T-cell (primary cell): ENCODE results near the gene RAB30. TPM values are rescaled to one million over a fixed set of nuclear protein-coding genes. Genes with fewer than 3 reads are reported as not detected.

Experiments
- ATAC-seq, 4 experiments: fragments of 200-7000 bp in 3 of 4; fragments of 150-1000 bp in 1 of 4; cut with Tn5 transposase; replicated peaks in 1 of 4; 1 replicate in 3 of 4; 2 replicates in 1 of 4; pipeline ENCODE4 v1.10.0; 2021; ENCODE audit warnings: moderate library complexity in 3 of 4, mild to moderate bottlenecking in 2 of 4, moderate number of reproducible peaks in 1 of 4
- CTCF ChIA-PET, 2 donors: fragments of 300-600 bp; sonication (Branson Sonifier 250); formaldehyde crosslinking; loops; one replicate each; lab custom pipeline; 2022; ENCODE audit warnings: antibody characterized with exemption in 2 of 2; lab: Charles Lee
- POLR2A ChIA-PET, 2 donors: fragments of 300-600 bp; sonication (Branson Sonifier 250); formaldehyde crosslinking; loops; one replicate each; lab custom pipeline; 2022; ENCODE audit warnings: antibody characterized with exemption in 2 of 2; lab: Charles Lee
- DNase-seq, 35 experiments: peaks; one replicate each; pipeline versions ENCODE4 v3.0.0 to v3.0.0-alpha.2; 2013 to 2023
- H3K27ac ChIP-seq: one replicate; pipeline ENCODE4 v1.5.1; 2013; ENCODE audit warnings: low read length
- H3K27me3 ChIP-seq, 2 experiments: replicated peaks in 1 of 2; 1 replicate in 1 of 2; 2 replicates in 1 of 2; pipeline versions ENCODE4 v1.6.1 to v1.7.0; 2013; ENCODE audit warnings: low read length in 1 of 2, mixed read lengths in 1 of 2; ENCODE audit not compliant: control insufficient read depth in 2 of 2, insufficient read depth in 2 of 2; ENCODE audit errors: extremely low read depth in 1 of 2
- H3K36me3 ChIP-seq, 2 donors: 1 replicate in 1 of 2; 2 replicates in 1 of 2; pipeline versions ENCODE4 v1.6.1 to v1.7.0; 2013; ENCODE audit warnings: low read length in 1 of 2; ENCODE audit not compliant: control insufficient read depth in 2 of 2, insufficient read depth in 1 of 2; ENCODE audit errors: extremely low read depth in 1 of 2
- H3K4me1 ChIP-seq, 2 experiments: 1 replicate in 1 of 2; 2 replicates in 1 of 2; pipeline versions ENCODE4 v1.6.1 to v1.7.0; 2013; ENCODE audit warnings: low read length in 2 of 2, mixed read lengths in 1 of 2; ENCODE audit not compliant: insufficient read depth in 2 of 2, control insufficient read depth in 1 of 2; ENCODE audit errors: extremely low read depth in 1 of 2
- H3K4me3 ChIP-seq, 2 donors: 1 replicate in 1 of 2; 2 replicates in 1 of 2; pipeline versions ENCODE4 v1.5.1 to v1.7.0; 2013; ENCODE audit warnings: mild to moderate bottlenecking in 2 of 2, low read length in 1 of 2, moderate library complexity in 1 of 2; ENCODE audit not compliant: control insufficient read depth in 1 of 2; ENCODE audit errors: extremely low read depth in 1 of 2
- H3K9me3 ChIP-seq: 2 replicates; pipeline ENCODE4 v1.7.0; 2013
- H3K27ac Mint-ChIP-seq, 2 donors: one replicate each; pipeline ENCODE4 v1.8.0; 2020 to 2021; ENCODE audit warnings: mild to moderate bottlenecking in 2 of 2, mixed read lengths in 2 of 2
- H3K27me3 Mint-ChIP-seq, 2 donors: one replicate each; pipeline ENCODE4 v1.8.0; 2021 to 2022; ENCODE audit warnings: mixed read lengths in 2 of 2
- H3K36me3 Mint-ChIP-seq: one replicate; pipeline ENCODE4 v1.8.0; 2021; ENCODE audit warnings: mixed read lengths
- H3K4me1 Mint-ChIP-seq, 3 donors: one replicate each; pipeline ENCODE4 v1.8.0; 2020 to 2022; ENCODE audit warnings: mixed read lengths in 3 of 3, mild to moderate bottlenecking in 1 of 3
- H3K4me3 Mint-ChIP-seq, 3 donors: one replicate each; pipeline ENCODE4 v1.8.0; 2020 to 2022; ENCODE audit warnings: mild to moderate bottlenecking in 3 of 3, mixed read lengths in 3 of 3, moderate library complexity in 3 of 3
- H3K9me3 Mint-ChIP-seq, 3 donors: one replicate each; pipeline ENCODE4 v1.8.0; 2020 to 2022; ENCODE audit warnings: mixed read lengths in 3 of 3
- WGBS: methylation state at CpG from one replicate; pipeline ENCODE4 v1.1.5; 2013; ENCODE audit warnings: missing lambda C conversion rate; ENCODE audit not compliant: insufficient coverage; 5-methylcytosine and 5-hydroxymethylcytosine counted together
- total RNA-seq, 35 experiments: library from RNA in 6 of 35; stranded (reverse) in 6 of 35; fragments of 120-200 nt in 1 of 35; gene quantifications; one replicate each; pipeline versions ENCODE4 v1.2.1 to v1.2.4 and lab custom pipeline; 2013 to 2026

RAB30 gene
- total RNA-seq, 5 donors from 2014 or later (not counting 1 experiment from before 2014, with no cell fraction given): 18.6 to 44.5 (median 20.1) TPM

DNA sequence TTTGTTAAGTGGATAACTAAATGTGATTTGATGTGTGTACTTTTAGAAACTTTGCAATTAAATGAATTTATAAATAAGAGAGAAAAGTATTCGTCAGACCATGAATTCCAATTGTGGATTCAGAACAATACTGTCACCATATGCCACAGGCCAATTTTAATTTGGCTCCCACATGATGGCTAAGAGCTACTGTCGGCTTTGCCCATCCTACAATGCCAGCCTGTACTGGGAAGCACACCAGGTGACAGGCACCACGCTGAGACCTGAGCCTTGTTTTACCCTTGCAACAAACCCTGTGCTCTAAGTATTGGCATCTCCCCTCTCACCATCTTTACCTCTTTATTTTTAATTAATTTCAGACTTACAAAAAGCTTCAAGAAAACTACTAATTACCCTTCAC lies 14.0 kb downstream of the RAB30 start:
- DNase-seq (no peak), ATAC-seq (no peak)
- Mint-ChIP-seq H3K9me3 (no peaks in the 10 kb centered on the region), H3K27me3 (no peaks in the 10 kb centered on the region), H3K4me3 (no peak overlapping the region), H3K4me1 (peaks cover 47 to 64% (median 52%) of the 10 kb centered on the region in 3 donors), H3K27ac (no peak overlapping the region), H3K36me3 (peaks cover 39% of the 10 kb centered on the region)
- peaks cover 0 to 5% of the 10 kb centered on the region in 2 donors for H3K36me3 ChIP-seq
- H3K9me3 ChIP-seq: no peaks in the 10 kb centered on the region
- no peak overlapping the region for H3K27ac ChIP-seq
- POLR2A ChIA-PET: interaction anchor here (0.7 to 1.0 kb wide), 3 partner anchors 9 to 15 kb away, joined by 3 to 6 read pairs (median 3); no protein-coding TSS in a partner anchor
- H3K4me3 ChIP-seq: no peak overlapping the region
- peaks cover 17 to 18% of the 10 kb centered on the region in 2 experiments for H3K4me1 ChIP-seq
- CTCF ChIA-PET: interaction anchor here in 1 of 2 donors (0.8 kb wide), 1 partner anchor 17 kb away, joined by 4 read pairs; no protein-coding TSS in a partner anchor
- 96% methylated on average over 2 of the region's 3 CpGs for WGBS
- H3K27me3 ChIP-seq: no peaks in the 10 kb centered on the region

DNA sequence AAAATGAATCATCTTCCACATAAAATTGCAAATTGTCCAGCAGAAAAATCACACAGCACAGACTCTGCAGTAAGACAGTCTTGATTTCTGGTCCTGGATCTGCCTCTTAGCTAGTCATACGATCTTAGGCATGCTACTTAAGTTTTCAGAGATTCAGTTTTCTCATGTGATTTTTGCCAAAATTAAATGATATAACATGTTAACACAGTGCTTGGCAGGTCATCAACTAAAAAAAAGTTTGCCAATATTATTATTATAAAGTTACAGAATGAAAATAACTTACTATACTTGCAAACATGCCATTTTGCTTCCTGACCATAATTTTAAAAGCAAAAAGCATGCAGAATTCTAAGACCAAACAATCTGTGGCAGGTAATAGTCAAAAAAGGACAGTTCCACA lies 15.1 kb downstream of the RAB30 start:
- H3K36me3 Mint-ChIP-seq: peaks cover 43% of the 10 kb centered on the region
- ChIA-PET CTCF (interaction anchor here in 1 of 2 donors (0.8 kb wide), 1 partner anchor 18 kb away, joined by 4 read pairs; no protein-coding TSS in a partner anchor), POLR2A (interaction anchor here in 1 of 2 donors (0.6 to 1.0 kb wide), 4 partner anchors 14 to 100 kb away, joined by 3 to 4 read pairs (median 3); partner anchors contain the start of gene PCF11)

DNA sequence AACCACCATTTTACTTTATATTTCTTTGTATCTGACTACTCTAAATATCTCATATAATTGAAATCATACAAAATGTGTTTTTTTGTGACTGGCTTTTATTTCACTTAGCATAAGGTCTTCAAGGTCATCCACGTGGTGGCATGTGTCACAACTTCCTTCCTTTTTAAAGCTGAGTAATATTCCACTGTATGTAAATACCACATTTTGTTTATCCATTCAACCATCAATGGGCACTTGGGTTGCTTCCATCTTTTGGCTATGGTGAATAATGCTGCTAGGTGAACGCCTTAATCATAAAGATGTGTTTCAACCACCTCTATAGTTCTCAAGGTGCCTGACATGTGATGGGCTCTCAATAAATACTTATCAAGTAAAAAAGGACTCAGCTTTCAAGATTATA lies 15.5 kb downstream of the RAB30 start:
- no peak for DNase-seq
- Mint-ChIP-seq H3K9me3 (peaks cover 0 to 6% (median 2%) of the 10 kb centered on the region in 3 donors), H3K36me3 (peaks cover 47% of the 10 kb centered on the region), H3K4me3 (no peak overlapping the region), H3K27ac (no peak overlapping the region), H3K27me3 (no peaks in the 10 kb centered on the region), H3K4me1 (peaks cover 32 to 53% (median 40%) of the 10 kb centered on the region in 3 donors)
- H3K9me3 ChIP-seq: no peaks in the 10 kb centered on the region
- H3K4me1 ChIP-seq: peaks cover 11 to 12% of the 10 kb centered on the region in 2 experiments
- no peak overlapping the region for H3K4me3 ChIP-seq
- ChIA-PET POLR2A (interaction anchor here in 1 of 2 donors (0.6 to 0.8 kb wide), 2 partner anchors 17 to 101 kb away, joined by 3 read pairs; partner anchors contain the start of gene PCF11), CTCF (no interaction called here)
- no peaks in the 10 kb centered on the region for H3K27me3 ChIP-seq
- WGBS: no CpG with 5 or more reads among the region's 2 CpGs
- no peak for ATAC-seq
- H3K27ac ChIP-seq: no peak overlapping the region
- H3K36me3 ChIP-seq: peaks cover 0 to 5% of the 10 kb centered on the region in 2 donors

More for the DNA sequence above, 15.1 kb downstream of the RAB30 start:
- ATAC-seq (no peak), DNase-seq (no peak)
- Histone ChIP-seq H3K4me1 (peaks cover 11 to 12% of the 10 kb centered on the region in 2 experiments), H3K27me3 (no peaks in the 10 kb centered on the region), H3K4me3 (no peak overlapping the region), H3K9me3 (no peaks in the 10 kb centered on the region), H3K36me3 (peaks cover 0 to 5% of the 10 kb centered on the region in 2 donors), H3K27ac (no peak overlapping the region)
- Mint-ChIP-seq H3K4me1 (peaks cover 36 to 55% (median 43%) of the 10 kb centered on the region in 3 donors), H3K9me3 (peaks cover 0 to 1% (median 0%) of the 10 kb centered on the region in 3 donors), H3K4me3 (no peak overlapping the region), H3K27me3 (no peaks in the 10 kb centered on the region), H3K27ac (no peak overlapping the region)
- WGBS: 100% methylated on average over 1 of the region's 1 CpG

DNA sequence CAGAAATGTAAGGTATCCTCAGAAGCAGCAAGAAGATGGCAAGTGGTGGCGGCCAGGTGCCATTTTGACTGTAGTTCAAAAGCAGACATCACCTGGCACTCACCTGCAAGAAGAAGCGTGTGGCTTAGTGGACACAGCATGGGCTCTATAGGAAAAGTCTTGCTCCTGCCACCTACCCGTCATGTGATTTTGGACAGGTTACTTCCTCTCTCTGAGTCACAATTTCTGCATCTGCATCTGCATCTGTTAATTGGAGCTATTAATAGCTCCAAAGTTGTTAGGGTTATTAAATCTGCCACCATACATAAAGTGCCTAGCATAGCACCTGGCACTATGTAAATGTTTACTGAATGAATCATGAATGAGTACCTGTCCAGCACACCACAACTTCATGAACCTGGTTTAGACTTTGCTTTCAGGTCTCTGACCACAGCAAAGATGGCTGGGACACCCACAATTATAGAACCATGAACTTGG lies 16.8 kb downstream of the RAB30 start:
- Histone ChIP-seq H3K27me3 (no peaks in the 10 kb centered on the region), H3K4me3 (no peak overlapping the region), H3K4me1 (peaks cover 11 to 12% of the 10 kb centered on the region in 2 experiments), H3K36me3 (peaks cover 0 to 5% of the 10 kb centered on the region in 2 donors), H3K9me3 (no peaks in the 10 kb centered on the region), H3K27ac (no peak overlapping the region)
- ATAC-seq: no peak
- 91% methylated on average over 2 of the region's 3 CpGs for WGBS
- ChIA-PET POLR2A (interaction anchor here in 1 of 2 donors (0.7 kb wide), 1 partner anchor 8 kb away, joined by 4 read pairs; no protein-coding TSS in a partner anchor), CTCF (no interaction called here)
- Mint-ChIP-seq H3K4me3 (no peak overlapping the region), H3K36me3 (peaks cover 47% of the 10 kb centered on the region), H3K27me3 (no peaks in the 10 kb centered on the region), H3K27ac (no peak overlapping the region), H3K9me3 (peaks cover 0 to 7% (median 2%) of the 10 kb centered on the region in 3 donors), H3K4me1 (peaks cover 25 to 43% (median 33%) of the 10 kb centered on the region in 3 donors)
- no peak for DNase-seq

DNA sequence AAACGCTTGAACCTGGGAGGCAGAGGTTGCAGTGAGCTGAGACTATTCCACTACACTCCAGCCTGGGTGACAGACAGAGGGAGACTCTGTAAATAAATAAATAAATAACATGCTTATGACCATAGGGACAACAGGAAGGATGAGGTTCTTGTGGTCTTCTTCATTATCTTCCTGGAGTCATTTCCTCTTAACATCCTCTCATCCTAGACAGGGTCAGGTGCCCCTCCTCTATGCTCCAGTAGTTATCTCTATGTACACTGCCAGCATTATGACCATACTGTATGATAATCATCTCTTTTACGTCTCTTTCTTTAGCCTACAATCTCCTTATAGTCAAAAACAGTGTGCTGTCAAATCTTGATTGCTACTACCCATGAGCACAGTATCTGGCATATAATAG lies 17.7 kb downstream of the RAB30 start:
- no CpG with 5 or more reads among the region's 2 CpGs for WGBS
- Histone ChIP-seq H3K27me3 (no peaks in the 10 kb centered on the region), H3K4me1 (peaks cover 11 to 12% of the 10 kb centered on the region in 2 experiments), H3K9me3 (no peaks in the 10 kb centered on the region), H3K4me3 (no peak overlapping the region), H3K27ac (no peak overlapping the region), H3K36me3 (peaks cover 0 to 5% of the 10 kb centered on the region in 2 donors)
- peaks cover 25 to 38% (median 31%) of the 10 kb centered on the region in 3 donors for H3K4me1 Mint-ChIP-seq
- POLR2A ChIA-PET: no interaction called here
- peaks cover 0 to 7% (median 2%) of the 10 kb centered on the region in 3 donors for H3K9me3 Mint-ChIP-seq
- H3K27me3 Mint-ChIP-seq: no peaks in the 10 kb centered on the region
- ATAC-seq (peak in 1 of 4 experiments; percentile 42), DNase-seq (no peak)
- CTCF ChIA-PET: no interaction called here
- no peak overlapping the region for H3K4me3 Mint-ChIP-seq
- peak overlapping the region in 1 of 2 donors; percentile 7 for H3K27ac Mint-ChIP-seq
- peaks cover 39% of the 10 kb centered on the region for H3K36me3 Mint-ChIP-seq

DNA sequence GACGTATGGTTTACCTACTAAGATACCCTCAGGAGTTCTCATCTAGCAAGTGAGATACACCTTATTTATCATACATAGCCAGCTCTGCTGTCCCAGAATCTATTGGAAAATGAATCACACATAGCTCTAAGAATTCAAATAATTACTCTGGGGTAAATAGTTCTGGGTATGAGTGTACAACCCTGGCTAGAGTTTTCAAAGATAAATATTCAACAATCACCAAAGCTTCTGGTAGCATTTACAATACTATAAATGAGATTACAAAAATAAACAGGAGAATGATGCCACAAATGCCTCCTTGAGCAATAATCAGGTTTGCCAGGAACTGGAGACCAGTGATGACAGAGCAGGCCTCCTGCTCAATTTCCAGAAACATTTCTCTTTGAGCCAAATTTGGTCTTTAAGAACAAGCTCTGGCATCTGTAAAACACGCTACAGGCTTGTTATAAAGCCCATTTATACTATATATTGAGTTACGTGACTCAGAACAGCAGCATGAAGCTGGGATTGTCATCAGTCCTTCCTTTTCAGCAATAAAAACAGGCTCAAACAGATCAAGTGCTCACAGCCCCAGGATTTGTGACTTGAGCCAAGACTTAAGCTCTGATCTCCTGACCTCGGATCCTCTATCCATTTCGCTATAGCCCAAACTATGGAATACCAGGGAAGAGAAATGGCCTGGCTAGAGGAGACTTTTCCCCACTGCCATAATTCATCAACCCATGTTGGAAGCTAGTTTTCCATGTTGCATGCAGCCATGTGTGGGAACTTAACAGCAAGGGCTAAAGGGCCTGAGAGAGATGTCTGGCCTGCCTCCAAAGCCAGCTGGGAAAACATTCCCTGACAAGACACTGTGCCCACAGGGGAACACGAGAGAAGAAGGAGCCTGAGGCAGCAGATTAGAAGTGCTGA lies 19.7 kb downstream of the RAB30 start:
- Histone ChIP-seq H3K27ac (no peak overlapping the region), H3K4me1 (peaks cover 9 to 12% of the 10 kb centered on the region in 2 experiments), H3K27me3 (no peaks in the 10 kb centered on the region), H3K36me3 (peaks cover 0 to 5% of the 10 kb centered on the region in 2 donors), H3K9me3 (no peaks in the 10 kb centered on the region), H3K4me3 (no peak overlapping the region)
- DNase-seq: no peak
- Mint-ChIP-seq H3K36me3 (peaks cover 36% of the 10 kb centered on the region), H3K4me3 (no peak overlapping the region), H3K4me1 (peaks cover 38 to 46% (median 42%) of the 10 kb centered on the region in 3 donors), H3K9me3 (peaks cover 0 to 7% (median 2%) of the 10 kb centered on the region in 3 donors), H3K27ac (no peak overlapping the region), H3K27me3 (no peaks in the 10 kb centered on the region)
- POLR2A ChIA-PET: interaction anchor here (0.5 to 0.9 kb wide), 3 partner anchors 10 to 16 kb away, joined by 3 to 7 read pairs (median 3); no protein-coding TSS in a partner anchor
- ATAC-seq: no peak
- CTCF ChIA-PET: interaction anchor here (0.6 to 1.3 kb wide), 4 partner anchors 10 to 198 kb away, joined by 3 read pairs; no protein-coding TSS in a partner anchor
- WGBS: 88% methylated on average over 1 of the region's 6 CpGs
